Upper lobe of right lung (tissue), 1 donor: Measurements from ENCODE around the gene FAM241B. TPM values are rescaled to one million over a fixed set of nuclear protein-coding genes. Genes with fewer than 3 reads are reported as not detected.

ENCODE experiments used
- ATAC-seq: fragments of 200-7000 bp; cut with Tn5 transposase; one replicate; pipeline ENCODE4 v1.9.1; 2020; ENCODE audit warnings: mild to moderate bottlenecking, moderate library complexity
- DNase-seq: peaks from one replicate; pipeline ENCODE4 v3.0.0-alpha.2; 2020
- H3K27ac ChIP-seq: fragments of 200-600 bp; one replicate; pipeline ENCODE4 v1.8.0; 2022
- H3K27me3 ChIP-seq: fragments of 200-600 bp; one replicate; pipeline ENCODE4 v1.8.0; 2022; ENCODE audit warnings: mild to moderate bottlenecking
- H3K36me3 ChIP-seq: fragments of 200-600 bp; one replicate; pipeline ENCODE4 v1.8.0; 2022
- H3K4me1 ChIP-seq: fragments of 200-600 bp; one replicate; pipeline ENCODE4 v1.8.0; 2022
- H3K4me3 ChIP-seq: fragments of 200-600 bp; one replicate; pipeline ENCODE4 v1.8.0; 2022; ENCODE audit warnings: mild to moderate bottlenecking
- H3K9me3 ChIP-seq: fragments of 200-600 bp; one replicate; pipeline ENCODE4 v1.8.0; 2022
- intact Hi-C: fragments of 100-400 bp; cut with DNase I; formaldehyde crosslinking; loops from one replicate; pipeline ENCODE4 v1.11.0; 2022
- total RNA-seq: library from RNA; stranded (reverse); fragmentation: NEBNext Ultra II Directional; extraction: Animal tissue kit (Norgen Biotek cat#: 25700); gene quantifications from one replicate; pipeline ENCODE4 v1.2.1, GENCODE V29; 2021
- TF ChIP-seq, protein P1 (sequence below): fragments of 200-600 bp; IDR thresholded peaks from one replicate; pipeline ENCODE4 v1.8.0; 2022; ENCODE audit warnings: antibody characterized with exemption
- donor health status: DM: no; HTN: yes; CAD: no; lungs with severe emphysema.

Gene FAM241B
- total RNA-seq, 1 donor from 2014 or later: 5.2 TPM

DNA sequence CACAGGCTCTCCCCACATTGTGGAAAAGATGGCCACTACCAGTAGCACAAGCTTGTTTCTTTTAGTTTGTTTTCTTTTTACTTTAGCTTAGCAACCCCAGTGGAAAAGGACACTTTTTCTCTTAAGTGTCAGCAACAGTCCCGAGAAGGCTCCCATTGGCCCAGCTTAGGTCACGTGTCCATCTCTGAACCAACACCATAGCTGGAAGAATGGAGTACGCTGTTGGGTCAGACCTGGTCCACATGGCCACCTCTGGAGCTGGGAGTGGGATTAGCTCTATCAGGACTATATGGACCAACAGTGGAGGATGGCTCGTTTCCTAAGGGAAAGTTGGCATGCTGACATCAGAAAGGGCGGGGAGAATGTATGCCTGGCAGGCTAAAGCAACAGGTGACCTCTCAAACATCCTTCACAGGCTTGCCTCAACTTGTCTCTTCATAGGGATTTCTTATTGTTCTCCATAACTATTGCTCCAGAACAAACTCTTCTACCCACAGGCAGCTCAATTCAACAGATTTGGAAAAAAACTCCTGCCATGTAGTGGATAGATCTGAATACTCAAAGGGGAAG lies 29.2 kb upstream of the FAM241B start:
- intact Hi-C loops: no loop called here
- H3K9me3 ChIP-seq: no peaks in the 10 kb centered on the region
- no peak overlapping the region for H3K4me3 ChIP-seq
- DNase-seq (no peak), ATAC-seq (no peak)
- no peak overlapping the region for H3K27ac ChIP-seq
- peaks cover 32% of the 10 kb centered on the region for H3K27me3 ChIP-seq
- no peaks in the 10 kb centered on the region for H3K36me3 ChIP-seq
- H3K4me1 ChIP-seq: no peaks in the 10 kb centered on the region
- TF ChIP-seq, protein P1, sequence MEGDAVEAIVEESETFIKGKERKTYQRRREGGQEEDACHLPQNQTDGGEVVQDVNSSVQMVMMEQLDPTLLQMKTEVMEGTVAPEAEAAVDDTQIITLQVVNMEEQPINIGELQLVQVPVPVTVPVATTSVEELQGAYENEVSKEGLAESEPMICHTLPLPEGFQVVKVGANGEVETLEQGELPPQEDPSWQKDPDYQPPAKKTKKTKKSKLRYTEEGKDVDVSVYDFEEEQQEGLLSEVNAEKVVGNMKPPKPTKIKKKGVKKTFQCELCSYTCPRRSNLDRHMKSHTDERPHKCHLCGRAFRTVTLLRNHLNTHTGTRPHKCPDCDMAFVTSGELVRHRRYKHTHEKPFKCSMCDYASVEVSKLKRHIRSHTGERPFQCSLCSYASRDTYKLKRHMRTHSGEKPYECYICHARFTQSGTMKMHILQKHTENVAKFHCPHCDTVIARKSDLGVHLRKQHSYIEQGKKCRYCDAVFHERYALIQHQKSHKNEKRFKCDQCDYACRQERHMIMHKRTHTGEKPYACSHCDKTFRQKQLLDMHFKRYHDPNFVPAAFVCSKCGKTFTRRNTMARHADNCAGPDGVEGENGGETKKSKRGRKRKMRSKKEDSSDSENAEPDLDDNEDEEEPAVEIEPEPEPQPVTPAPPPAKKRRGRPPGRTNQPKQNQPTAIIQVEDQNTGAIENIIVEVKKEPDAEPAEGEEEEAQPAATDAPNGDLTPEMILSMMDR: no peak

DNA sequence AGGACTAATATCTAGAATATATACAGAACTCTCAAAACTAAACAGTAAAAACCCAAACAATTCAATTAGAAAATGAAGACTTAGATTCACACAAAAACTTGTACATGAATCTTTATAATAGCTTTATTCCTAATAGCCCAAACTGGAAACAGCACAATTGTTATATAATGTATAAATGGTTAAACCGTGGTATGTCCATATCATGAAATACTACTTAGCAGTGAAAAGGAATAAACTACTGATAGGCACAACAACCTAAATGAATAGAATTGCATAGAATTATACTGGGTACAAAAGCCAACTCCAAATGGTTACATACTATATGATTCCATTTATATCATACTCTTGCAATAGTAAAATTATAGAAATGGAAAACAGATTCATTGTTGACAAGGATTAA lies 21.0 kb upstream of the FAM241B start:
- no peaks in the 10 kb centered on the region for H3K9me3 ChIP-seq
- peaks cover 9% of the 10 kb centered on the region for H3K27me3 ChIP-seq
- no peak overlapping the region for H3K4me3 ChIP-seq
- DNase-seq (no peak), ATAC-seq (no peak)
- no peaks in the 10 kb centered on the region for H3K36me3 ChIP-seq
- TF ChIP-seq, protein P1: no peak
- intact Hi-C loops: no loop called here
- no peaks in the 10 kb centered on the region for H3K4me1 ChIP-seq
- H3K27ac ChIP-seq: no peak overlapping the region

DNA sequence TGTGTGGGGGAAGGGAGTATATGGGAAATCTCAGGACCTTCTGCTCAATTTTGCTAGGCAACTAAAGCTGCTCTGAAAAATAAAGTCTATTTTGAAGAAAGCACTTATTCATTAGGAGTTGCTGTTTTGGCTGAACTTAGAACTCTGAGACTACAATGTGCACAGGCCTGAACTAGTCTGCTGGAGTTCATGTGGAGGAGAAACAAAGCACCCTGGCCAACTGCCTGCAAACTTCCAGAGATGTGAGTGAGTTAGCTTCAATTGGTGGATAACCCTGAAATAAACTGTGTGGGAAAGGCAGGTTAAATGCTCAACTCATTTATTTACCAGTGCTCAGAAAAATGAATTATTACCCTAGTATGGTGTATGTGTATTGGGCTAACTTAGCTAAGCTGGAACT lies 17.3 kb upstream of the FAM241B start:
- no peaks in the 10 kb centered on the region for H3K36me3 ChIP-seq
- TF ChIP-seq, protein P1: no peak
- DNase-seq (no peak), ATAC-seq (no peak)
- H3K4me3 ChIP-seq: no peak overlapping the region
- H3K27me3 ChIP-seq: no peaks in the 10 kb centered on the region
- intact Hi-C loops: no loop called here
- H3K4me1 ChIP-seq: no peaks in the 10 kb centered on the region
- no peak overlapping the region for H3K27ac ChIP-seq
- no peaks in the 10 kb centered on the region for H3K9me3 ChIP-seq

DNA sequence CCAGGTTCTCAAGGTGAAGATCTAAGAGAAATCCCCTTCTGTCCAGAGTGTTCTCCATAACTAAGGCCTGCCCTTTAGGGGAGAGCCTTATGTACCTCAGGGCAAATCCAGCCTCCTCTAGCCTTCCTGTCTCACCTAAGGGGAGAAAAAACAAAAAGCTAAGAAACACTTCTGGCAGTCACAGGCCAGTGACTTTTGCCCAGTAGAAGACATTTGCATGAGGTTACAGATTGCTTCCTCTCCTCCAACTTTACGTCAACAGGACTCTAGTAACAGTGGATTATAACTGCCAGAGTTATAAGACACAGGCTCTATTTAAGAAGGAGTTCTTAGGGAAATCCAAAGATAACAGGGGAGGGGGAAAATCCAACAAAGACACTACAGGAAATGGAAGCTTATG lies 15.9 kb upstream of the FAM241B start:
- H3K27ac ChIP-seq: no peak overlapping the region
- no peak for ATAC-seq

DNA sequence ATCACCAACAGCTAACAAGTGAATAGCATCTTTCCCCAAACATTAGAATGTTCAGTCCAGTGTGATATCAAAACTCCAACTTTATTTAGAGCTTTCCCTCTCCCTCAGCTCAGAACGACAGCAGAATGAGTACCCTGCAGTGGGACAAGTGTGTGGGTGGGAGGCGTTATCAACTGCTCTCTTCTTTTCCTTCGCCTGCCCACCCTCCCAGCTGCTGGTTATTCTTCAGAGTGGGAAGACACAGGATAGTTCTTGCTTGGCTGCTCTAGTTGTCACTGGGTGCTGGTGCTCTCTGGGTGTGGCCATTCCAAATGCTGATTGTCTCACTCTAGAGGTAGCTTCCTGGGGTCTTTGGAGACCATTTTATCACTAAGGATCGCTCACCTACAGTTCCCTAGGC lies 13.7 kb upstream of the FAM241B start:
- TF ChIP-seq, protein P1: no peak
- H3K9me3 ChIP-seq: no peaks in the 10 kb centered on the region
- no peaks in the 10 kb centered on the region for H3K36me3 ChIP-seq

More for the DNA sequence above, 15.9 kb upstream of the FAM241B start:
- Histone ChIP-seq H3K9me3 (no peaks in the 10 kb centered on the region), H3K27me3 (no peaks in the 10 kb centered on the region), H3K4me1 (no peaks in the 10 kb centered on the region), H3K36me3 (no peaks in the 10 kb centered on the region), H3K4me3 (no peak overlapping the region)
- TF ChIP-seq, protein P1: no peak
- no peak for DNase-seq
- intact Hi-C loops: no loop called here

DNA sequence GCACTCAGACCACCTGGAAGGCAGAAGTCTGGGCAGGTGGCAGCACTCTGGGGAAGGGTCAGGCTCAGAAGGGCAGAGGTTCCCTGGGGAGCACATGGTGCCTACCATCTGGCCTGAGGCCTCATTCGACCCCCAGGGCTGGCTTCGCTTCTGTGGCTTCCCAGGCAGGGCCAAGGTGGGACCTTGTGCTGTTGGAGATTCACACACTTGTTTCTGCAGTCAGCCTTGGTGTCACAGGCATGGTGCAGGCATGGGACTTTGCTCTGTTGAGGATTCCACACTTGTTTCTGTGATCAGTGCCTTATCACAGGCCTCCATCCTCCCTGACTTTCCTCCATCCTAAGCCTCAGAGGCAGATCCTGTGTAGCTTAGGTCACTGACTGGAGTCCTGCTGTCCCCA lies 11.3 kb upstream of the FAM241B start:
- no peak for ATAC-seq
- intact Hi-C loops: no loop called here

More for the DNA sequence above, 13.7 kb upstream of the FAM241B start:
- no peaks in the 10 kb centered on the region for H3K4me1 ChIP-seq
- intact Hi-C loops: no loop called here
- H3K27me3 ChIP-seq: peaks cover 2% of the 10 kb centered on the region
- ATAC-seq (no peak), DNase-seq (no peak)
- no peak overlapping the region for H3K27ac ChIP-seq
- no peak overlapping the region for H3K4me3 ChIP-seq

More for the DNA sequence above, 11.3 kb upstream of the FAM241B start:
- H3K36me3 ChIP-seq: no peaks in the 10 kb centered on the region
- no peaks in the 10 kb centered on the region for H3K4me1 ChIP-seq
- no peak for DNase-seq
- H3K27ac ChIP-seq: no peak overlapping the region
- no peaks in the 10 kb centered on the region for H3K9me3 ChIP-seq
- TF ChIP-seq, protein P1: no peak
- no peak overlapping the region for H3K4me3 ChIP-seq
- H3K27me3 ChIP-seq: peaks cover 6% of the 10 kb centered on the region
